Natural killer cell treated with Interleukin-12 subunit alpha and Interleukin-12 subunit beta and Interleukin-15 and Interleukin-18, amount 100 ng/mL, for 72 hours (primary cell): ENCODE data around the gene OR2T29. TPM values are rescaled to one million over a fixed set of nuclear protein-coding genes. Genes with fewer than 3 reads are reported as not detected.
"Not testable (repeated sequence)": the region's sequence is repeated elsewhere in the genome, so short reads cannot be mapped to it uniquely, and the experiment has no call there.

ENCODE experiments used
- ATAC-seq, 2 donors: fragments of 150-1000 bp; cut with Tn5 transposase in 1 of 2; sonication (Bioruptor Pico), chemical (Tn5 transposase) in 1 of 2; 2 replicates each; pipeline ENCODE4 v1.10.0; 2021
- DNase-seq: peaks from one replicate; pipeline ENCODE4 v3.0.0; 2022; ENCODE audit warnings: low spot score
- H3K27ac Mint-ChIP-seq, 2 donors: 1 replicate in 1 of 2; 2 replicates in 1 of 2; pipeline ENCODE4 v1.8.0; 2022; ENCODE audit warnings: mixed read lengths in 2 of 2, mild to moderate bottlenecking in 1 of 2, moderate library complexity in 1 of 2
- H3K27me3 Mint-ChIP-seq, 2 donors: 1 replicate in 1 of 2; 2 replicates in 1 of 2; pipeline ENCODE4 v1.8.0; 2022; ENCODE audit warnings: mixed read lengths in 2 of 2
- H3K36me3 Mint-ChIP-seq: one replicate; pipeline ENCODE4 v1.8.0; 2022; ENCODE audit warnings: mixed read lengths
- H3K4me1 Mint-ChIP-seq, 2 donors: 1 replicate in 1 of 2; 2 replicates in 1 of 2; pipeline ENCODE4 v1.8.0; 2022; ENCODE audit warnings: low read depth in 2 of 2, mixed read lengths in 2 of 2, mild to moderate bottlenecking in 1 of 2
- H3K4me3 Mint-ChIP-seq: one replicate; pipeline ENCODE4 v1.8.0; 2022; ENCODE audit warnings: mixed read lengths
- H3K9me3 Mint-ChIP-seq: 2 replicates; pipeline ENCODE4 v1.8.0; 2022; ENCODE audit warnings: mixed read lengths
- total RNA-seq, 2 donors: library from RNA; stranded (reverse); gene quantifications; one replicate each; pipeline ENCODE4 v1.2.3, GENCODE V29; 2022

OR2T29 gene
- total RNA-seq, 2 donors from 2014 or later, result not detected

GRCh38 chr1:248572049-248572448, 9.5 kb upstream of the OR2T29 start:
- ATAC-seq, H3K27ac Mint-ChIP-seq, H3K4me1 Mint-ChIP-seq, DNase-seq, H3K9me3 Mint-ChIP-seq, H3K36me3 Mint-ChIP-seq, H3K27me3 Mint-ChIP-seq, H3K4me3 Mint-ChIP-seq: not testable (repeated sequence)

- H3K9me3 Mint-ChIP-seq, H3K4me3 Mint-ChIP-seq, H3K4me1 Mint-ChIP-seq, H3K27me3 Mint-ChIP-seq, ATAC-seq, H3K27ac Mint-ChIP-seq, H3K36me3 Mint-ChIP-seq, DNase-seq: not testable (repeated sequence)
Observed at GRCh38 chr1:248570811-248571210, 8.2 kb upstream of the OR2T29 start.

GRCh38 chr1:248569049-248569448, 6.5 kb upstream of the OR2T29 start:
- not testable (repeated sequence) for H3K4me1 Mint-ChIP-seq, ATAC-seq, H3K36me3 Mint-ChIP-seq, H3K27me3 Mint-ChIP-seq, DNase-seq, H3K4me3 Mint-ChIP-seq, H3K9me3 Mint-ChIP-seq, H3K27ac Mint-ChIP-seq

GRCh38 chr1:248565530-248566373, 3.2 kb upstream of the OR2T29 start:
- Mint-ChIP-seq H3K4me3 (peak overlapping the region; percentile 76), H3K27ac (peak overlapping the region; percentile 19 to 47)
- not testable (repeated sequence) for DNase-seq, H3K36me3 Mint-ChIP-seq, H3K4me1 Mint-ChIP-seq, H3K9me3 Mint-ChIP-seq, H3K27me3 Mint-ChIP-seq
- ATAC-seq, result peak in 1 of 2 donors; percentile 82

- peak in 1 of 2 donors; percentile 32 for ATAC-seq
- not testable (repeated sequence) for H3K9me3 Mint-ChIP-seq, DNase-seq, H3K27me3 Mint-ChIP-seq, H3K27ac Mint-ChIP-seq, H3K36me3 Mint-ChIP-seq, H3K4me3 Mint-ChIP-seq, H3K4me1 Mint-ChIP-seq
Observed at GRCh38 chr1:248551027-248551426, 11.5 kb downstream of the OR2T29 start.

GRCh38 chr1:248547383-248547782, 15.2 kb downstream of the OR2T29 start:
- H3K4me3 Mint-ChIP-seq, H3K4me1 Mint-ChIP-seq, DNase-seq, H3K27ac Mint-ChIP-seq, H3K27me3 Mint-ChIP-seq, H3K36me3 Mint-ChIP-seq, H3K9me3 Mint-ChIP-seq, ATAC-seq: not testable (repeated sequence)

- not testable (repeated sequence) for H3K36me3 Mint-ChIP-seq, H3K27me3 Mint-ChIP-seq, H3K27ac Mint-ChIP-seq, H3K9me3 Mint-ChIP-seq, H3K4me1 Mint-ChIP-seq, ATAC-seq, DNase-seq, H3K4me3 Mint-ChIP-seq
Observed at GRCh38 chr1:248537449-248537848, 25.1 kb downstream of the OR2T29 start.

- no peak for ATAC-seq
- Mint-ChIP-seq H3K27ac (no peak overlapping the region), H3K36me3 (no peaks in the 10 kb centered on the region), H3K27me3 (peaks cover 0 to 5% of the 10 kb centered on the region in 2 donors), H3K4me1 (no peaks in the 10 kb centered on the region), H3K4me3 (no peak overlapping the region), H3K9me3 (peaks cover 4% of the 10 kb centered on the region)
- no peak for DNase-seq
Observed at GRCh38 chr1:248521856-248522255, 40.7 kb downstream of the OR2T29 start.

- not testable (repeated sequence) for ATAC-seq, H3K9me3 Mint-ChIP-seq, H3K27ac Mint-ChIP-seq, H3K4me1 Mint-ChIP-seq, H3K4me3 Mint-ChIP-seq, DNase-seq, H3K36me3 Mint-ChIP-seq, H3K27me3 Mint-ChIP-seq
Observed at GRCh38 chr1:248510217-248510616, 52.4 kb downstream of the OR2T29 start.

GRCh38 chr1:248507773-248508172, 54.8 kb downstream of the OR2T29 start, which contains the start of gene OR2G6:
OR2G6 (plus strand) TSS chr1:248508073; CDS start chr1:248521647, 13,574 bp downstream.
- not testable (repeated sequence) for H3K27me3 Mint-ChIP-seq, H3K27ac Mint-ChIP-seq, ATAC-seq, H3K4me1 Mint-ChIP-seq, DNase-seq, H3K4me3 Mint-ChIP-seq, H3K9me3 Mint-ChIP-seq, H3K36me3 Mint-ChIP-seq

Other genes starting within 250 kb of the OR2T29 start
- not detected for gene OR2M7, start 238.2 kb downstream of the OR2T29 start, total RNA-seq
- not detected for gene OR14C36, start 214.0 kb downstream of the OR2T29 start, total RNA-seq
- gene OR2T4, start 201.1 kb downstream of the OR2T29 start, total RNA-seq, result not detected
- not detected for gene OR2T6, start 187.0 kb downstream of the OR2T29 start, total RNA-seq
- not detected for gene OR2T1, start 159.7 kb downstream of the OR2T29 start, total RNA-seq
- gene OR2T2, start 117.1 kb downstream of the OR2T29 start, total RNA-seq, result not detected
- under 1 TPM in 1 of 2 donors, not detected in 1; 0.47 TPM for gene OR2T3, start 89.4 kb downstream of the OR2T29 start, total RNA-seq
- gene OR2T5, start 74.2 kb downstream of the OR2T29 start, total RNA-seq, result not detected
- not detected for gene OR2G6, start 54.7 kb downstream of the OR2T29 start, total RNA-seq
- gene OR2T34, start 12.0 kb upstream of the OR2T29 start, total RNA-seq, result not detected
- not detected for gene OR2T10, start 34.9 kb upstream of the OR2T29 start, total RNA-seq
- not detected for gene OR2T11, start 72.3 kb upstream of the OR2T29 start, total RNA-seq
- gene OR2T35, start 82.5 kb upstream of the OR2T29 start, total RNA-seq, result not detected
- gene OR2T27, start 92.8 kb upstream of the OR2T29 start, total RNA-seq, result not detected
- gene OR14I1, start 140.0 kb upstream of the OR2T29 start, total RNA-seq, result not detected
- not detected for gene LYPD8, start 193.0 kb upstream of the OR2T29 start, total RNA-seq